ENCODE results near the gene CYP4F22. TPM values are rescaled to one million over a fixed set of nuclear protein-coding genes. Genes with fewer than 3 reads are reported as not detected.

CYP4F22 gene
- polyA plus RNA-seq, 3 donors: 0.08 to 1.1 (median 0.33) TPM

GRCh38 chr19:15563325-15563794, 55.0 kb downstream of the CYP4F22 start:
- no peaks in the 10 kb centered on the region for H3K36me3 ChIP-seq (replicated peaks in 1 of 2; ENCODE audit: control insufficient read depth in 1 of 2, insufficient read depth in 2 of 2, low read length in 2 of 2)
- no peaks in the 10 kb centered on the region for H3K9me3 ChIP-seq (replicated peaks in 1 of 2; ENCODE audit: control insufficient read depth in 1 of 2, insufficient read depth in 1 of 2, low read length in 2 of 2)
- H2AFZ ChIP-seq (ENCODE audit: insufficient read depth, low read depth, low read length, poor library complexity, severe bottlenecking): no peak overlapping the region
- Mint-ChIP-seq H3K27ac (no peak overlapping the region), H3K9me3 (peaks cover 0 to 2% (median 0%) of the 10 kb centered on the region in 7 donors), H3K4me3 (no peak overlapping the region), H3K4me1 (peaks cover 6% of the 10 kb centered on the region), H3K27me3 (ENCODE audit: low read depth in 3 of 3) (peaks cover 16 to 18% (median 17%) of the 10 kb centered on the region in 3 donors), H3K36me3 (no peaks in the 10 kb centered on the region)
- peak overlapping the region; percentile 1 for H3K9ac ChIP-seq (ENCODE audit: insufficient read depth, low read length, poor library complexity, severe bottlenecking)
- no peaks in the 10 kb centered on the region for H3K79me2 ChIP-seq (ENCODE audit: insufficient read depth, low read length)
- no peaks in the 10 kb centered on the region for H3K27me3 ChIP-seq (ENCODE audit: control insufficient read depth in 2 of 2, insufficient read depth in 2 of 2, low read length in 2 of 2)
- intact Hi-C loops (cut with micrococcal nuclease): no loop called here
- WGBS (ENCODE audit: insufficient coverage): 15% methylated on average over 3 of the region's 3 CpGs
- peaks cover 0 to 5% of the 10 kb centered on the region in 2 donors for H3K4me1 ChIP-seq (ENCODE audit: control insufficient read depth in 1 of 2, insufficient read depth in 2 of 2, low read length in 2 of 2)
- no peak for TF ChIP-seq CTCF (IDR thresholded peaks at IDR 0.05)
- no peak overlapping the region for H3K4me3 ChIP-seq (replicated peaks in 1 of 3; ENCODE audit: low read depth in 2 of 3, low read length in 3 of 3)
- H3K27ac ChIP-seq (ENCODE audit: low read depth in 1 of 2, low read length in 2 of 2): no peak overlapping the region
- DNase-seq: no peak
- H4K20me1 ChIP-seq (ENCODE audit: insufficient read depth, low read length): no peaks in the 10 kb centered on the region
- H3K4me2 ChIP-seq (replicated peaks; ENCODE audit: extremely low read depth, low read length, poor library complexity, severe bottlenecking): no peak overlapping the region

- no peak overlapping the region for H3K4me3 Mint-ChIP-seq
- H3K27me3 Mint-ChIP-seq (ENCODE audit: low read depth in 3 of 3): peaks cover 17 to 19% (median 18%) of the 10 kb centered on the region in 3 donors
- Histone ChIP-seq H3K4me3 (replicated peaks in 1 of 3; ENCODE audit: low read depth in 2 of 3, low read length in 3 of 3) (no peak overlapping the region), H3K27ac (ENCODE audit: low read depth in 1 of 2, low read length in 2 of 2) (no peak overlapping the region), H3K4me1 (ENCODE audit: control insufficient read depth in 1 of 2, insufficient read depth in 2 of 2, low read length in 2 of 2) (peaks cover 0 to 5% of the 10 kb centered on the region in 2 donors), H4K20me1 (ENCODE audit: insufficient read depth, low read length) (no peaks in the 10 kb centered on the region), H3K79me2 (ENCODE audit: insufficient read depth, low read length) (no peaks in the 10 kb centered on the region), H3K4me2 (replicated peaks; ENCODE audit: extremely low read depth, low read length, poor library complexity, severe bottlenecking) (no peak overlapping the region), H2AFZ (ENCODE audit: insufficient read depth, low read depth, low read length, poor library complexity, severe bottlenecking) (no peak overlapping the region), H3K9me3 (replicated peaks in 1 of 2; ENCODE audit: control insufficient read depth in 1 of 2, insufficient read depth in 1 of 2, low read length in 2 of 2) (no peaks in the 10 kb centered on the region), H3K9ac (ENCODE audit: insufficient read depth, low read length, poor library complexity, severe bottlenecking) (no peak overlapping the region), H3K27me3 (ENCODE audit: control insufficient read depth in 2 of 2, insufficient read depth in 2 of 2, low read length in 2 of 2) (no peaks in the 10 kb centered on the region), H3K36me3 (replicated peaks in 1 of 2; ENCODE audit: control insufficient read depth in 1 of 2, insufficient read depth in 2 of 2, low read length in 2 of 2) (no peaks in the 10 kb centered on the region)
- no peak for TF ChIP-seq CTCF (IDR thresholded peaks at IDR 0.05)
- peaks cover 6% of the 10 kb centered on the region for H3K4me1 Mint-ChIP-seq
- H3K9me3 Mint-ChIP-seq: peaks cover 0 to 2% (median 0%) of the 10 kb centered on the region in 7 donors
- no peak overlapping the region for H3K27ac Mint-ChIP-seq
- intact Hi-C loops (cut with micrococcal nuclease): no loop called here
- no peak for DNase-seq
- no peaks in the 10 kb centered on the region for H3K36me3 Mint-ChIP-seq
- 89% methylated on average over 12 of the region's 14 CpGs for WGBS (ENCODE audit: insufficient coverage)
Observed at GRCh38 chr19:15563931-15564330, 55.6 kb downstream of the CYP4F22 start.

All from CD14-positive monocyte (primary cell).